ENCODE data around the gene LHFPL5. TPM values are rescaled to one million over a fixed set of nuclear protein-coding genes. Genes with fewer than 3 reads are reported as not detected.

LHFPL5 gene
- total and polyA plus RNA-seq, 2 of the 13 experiments (the other 11 are each of a cell fraction or from before 2014, with no cell fraction given): 0.03 TPM; not detected in 1

DNA sequence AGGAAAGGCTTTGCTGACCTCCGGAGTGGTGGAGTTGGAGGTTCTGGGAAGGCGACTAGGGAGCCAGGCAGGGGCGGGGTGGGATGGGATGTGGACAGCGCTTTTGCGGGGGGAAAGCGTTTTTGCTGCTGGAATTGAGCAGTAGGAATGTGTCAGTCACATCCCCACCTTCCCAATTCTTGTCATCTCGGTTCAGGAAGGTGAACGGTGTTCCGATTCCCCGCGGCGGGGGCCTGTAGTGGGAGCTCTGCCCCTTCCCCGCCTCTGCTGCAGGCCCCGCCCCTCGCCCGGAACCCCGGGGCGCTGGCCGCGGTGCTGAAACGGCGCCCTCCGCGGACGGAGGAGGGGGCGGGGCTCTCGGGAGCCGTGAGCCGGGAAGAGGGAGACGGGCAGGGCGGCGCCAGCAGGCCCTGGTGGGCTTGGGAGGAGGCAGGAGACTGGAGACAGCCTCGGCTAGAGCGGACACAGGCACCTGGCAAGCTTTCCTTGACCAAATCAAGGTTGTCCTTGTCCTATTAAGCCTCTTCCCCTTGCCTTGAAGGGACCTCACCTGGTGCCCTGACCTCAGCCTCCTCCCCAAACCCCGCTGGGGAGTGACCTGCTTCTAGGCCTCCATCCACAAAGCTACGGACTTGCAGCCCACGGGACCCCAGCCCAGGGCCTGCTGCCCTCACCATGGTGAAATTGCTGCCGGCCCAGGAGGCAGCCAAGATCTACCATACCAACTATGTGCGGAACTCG, at the start of gene LHFPL5 (continued):
- TF ChIP-seq SCMH1 (CRISPR knock-in tag; IDR thresholded peaks at IDR 0.05; ENCODE audit: borderline replicate concordance) (no peak), PAWR (CRISPR knock-in tag; IDR thresholded peaks at IDR 0.05; ENCODE audit: borderline replicate concordance) (no peak), SYNCRIP (IDR thresholded peaks at IDR 0.05; ENCODE audit: insufficient read depth, low read depth, low read length) (no peak), ARNTL (CRISPR knock-in tag; IDR thresholded peaks at IDR 0.05) (peak; percentile 88), MTA1 (CRISPR knock-in tag; IDR thresholded peaks at IDR 0.05; ENCODE audit: borderline replicate concordance) (peak; percentile 65; the same call in 1 of the 2 replicates), GPN1 (CRISPR knock-in tag; IDR thresholded peaks at IDR 0.05; ENCODE audit: borderline replicate concordance) (peak; percentile 96), NFE2L1 (CRISPR knock-in tag; IDR thresholded peaks at IDR 0.05; ENCODE audit: borderline replicate concordance) (no peak), DNMT1 (CRISPR knock-in tag; IDR thresholded peaks at IDR 0.05) (peak; percentile 97), ZSCAN9 (CRISPR knock-in tag; IDR thresholded peaks at IDR 0.05; ENCODE audit: borderline replicate concordance) (peak; percentile 100), AKAP8 (CRISPR knock-in tag; IDR thresholded peaks at IDR 0.05) (peak; percentile 95), REXO4 (CRISPR knock-in tag; IDR thresholded peaks at IDR 0.05; ENCODE audit: borderline replicate concordance) (no peak), ZNF17 (CRISPR knock-in tag; IDR thresholded peaks at IDR 0.05) (peak; percentile 95), ZNF839 (CRISPR knock-in tag; IDR thresholded peaks at IDR 0.05; ENCODE audit: borderline replicate concordance) (0 out of 2 replicates have a peak, but pooled peaks have one; percentile 58)
- TF ChIP-seq, protein P1, sequence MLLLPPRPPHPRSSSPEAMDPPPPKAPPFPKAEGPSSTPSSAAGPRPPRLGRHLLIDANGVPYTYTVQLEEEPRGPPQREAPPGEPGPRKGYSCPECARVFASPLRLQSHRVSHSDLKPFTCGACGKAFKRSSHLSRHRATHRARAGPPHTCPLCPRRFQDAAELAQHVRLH (CRISPR knock-in tag; IDR thresholded peaks at IDR 0.05; ENCODE audit: borderline replicate concordance, low read depth): peak; percentile 100
- TF ChIP-seq, protein P2, sequence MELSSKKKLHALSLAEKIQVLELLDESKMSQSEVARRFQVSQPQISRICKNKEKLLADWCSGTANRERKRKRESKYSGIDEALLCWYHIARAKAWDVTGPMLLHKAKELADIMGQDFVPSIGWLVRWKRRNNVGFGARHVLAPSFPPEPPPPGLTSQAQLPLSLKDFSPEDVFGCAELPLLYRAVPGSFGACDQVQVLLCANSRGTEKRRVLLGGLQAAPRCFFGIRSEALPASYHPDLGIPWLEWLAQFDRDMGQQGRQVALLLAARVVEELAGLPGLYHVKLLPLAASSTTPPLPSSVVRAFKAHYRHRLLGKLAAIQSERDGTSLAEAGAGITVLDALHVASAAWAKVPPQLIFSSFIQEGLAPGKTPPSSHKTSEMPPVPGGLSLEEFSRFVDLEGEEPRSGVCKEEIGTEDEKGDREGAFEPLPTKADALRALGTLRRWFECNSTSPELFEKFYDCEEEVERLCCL (CRISPR knock-in tag; IDR thresholded peaks at IDR 0.05; ENCODE audit: borderline replicate concordance): peak; percentile 98
- TF ChIP-seq, protein P3, sequence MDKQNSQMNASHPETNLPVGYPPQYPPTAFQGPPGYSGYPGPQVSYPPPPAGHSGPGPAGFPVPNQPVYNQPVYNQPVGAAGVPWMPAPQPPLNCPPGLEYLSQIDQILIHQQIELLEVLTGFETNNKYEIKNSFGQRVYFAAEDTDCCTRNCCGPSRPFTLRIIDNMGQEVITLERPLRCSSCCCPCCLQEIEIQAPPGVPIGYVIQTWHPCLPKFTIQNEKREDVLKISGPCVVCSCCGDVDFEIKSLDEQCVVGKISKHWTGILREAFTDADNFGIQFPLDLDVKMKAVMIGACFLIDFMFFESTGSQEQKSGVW (CRISPR knock-in tag; IDR thresholded peaks at IDR 0.05; ENCODE audit: borderline replicate concordance): peak; percentile 94; the same call in 1 of the 2 replicates
- TF ChIP-seq, protein P4, sequence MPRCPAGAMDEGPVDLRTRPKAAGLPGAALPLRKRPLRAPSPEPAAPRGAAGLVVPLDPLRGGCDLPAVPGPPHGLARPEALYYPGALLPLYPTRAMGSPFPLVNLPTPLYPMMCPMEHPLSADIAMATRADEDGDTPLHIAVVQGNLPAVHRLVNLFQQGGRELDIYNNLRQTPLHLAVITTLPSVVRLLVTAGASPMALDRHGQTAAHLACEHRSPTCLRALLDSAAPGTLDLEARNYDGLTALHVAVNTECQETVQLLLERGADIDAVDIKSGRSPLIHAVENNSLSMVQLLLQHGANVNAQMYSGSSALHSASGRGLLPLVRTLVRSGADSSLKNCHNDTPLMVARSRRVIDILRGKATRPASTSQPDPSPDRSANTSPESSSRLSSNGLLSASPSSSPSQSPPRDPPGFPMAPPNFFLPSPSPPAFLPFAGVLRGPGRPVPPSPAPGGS (CRISPR knock-in tag; IDR thresholded peaks at IDR 0.05): peak; percentile 99
- TF ChIP-seq, protein P5, sequence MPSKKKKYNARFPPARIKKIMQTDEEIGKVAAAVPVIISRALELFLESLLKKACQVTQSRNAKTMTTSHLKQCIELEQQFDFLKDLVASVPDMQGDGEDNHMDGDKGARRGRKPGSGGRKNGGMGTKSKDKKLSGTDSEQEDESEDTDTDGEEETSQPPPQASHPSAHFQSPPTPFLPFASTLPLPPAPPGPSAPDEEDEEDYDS (CRISPR knock-in tag; IDR thresholded peaks at IDR 0.05): peak; percentile 82
- TF ChIP-seq, protein P6, sequence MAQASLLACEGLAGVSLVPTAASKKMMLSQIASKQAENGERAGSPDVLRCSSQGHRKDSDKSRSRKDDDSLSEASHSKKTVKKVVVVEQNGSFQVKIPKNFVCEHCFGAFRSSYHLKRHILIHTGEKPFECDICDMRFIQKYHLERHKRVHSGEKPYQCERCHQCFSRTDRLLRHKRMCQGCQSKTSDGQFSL (CRISPR knock-in tag; IDR thresholded peaks at IDR 0.05): peak; percentile 64; the same call in 1 of the 2 replicates
- TF ChIP-seq, protein P7, sequence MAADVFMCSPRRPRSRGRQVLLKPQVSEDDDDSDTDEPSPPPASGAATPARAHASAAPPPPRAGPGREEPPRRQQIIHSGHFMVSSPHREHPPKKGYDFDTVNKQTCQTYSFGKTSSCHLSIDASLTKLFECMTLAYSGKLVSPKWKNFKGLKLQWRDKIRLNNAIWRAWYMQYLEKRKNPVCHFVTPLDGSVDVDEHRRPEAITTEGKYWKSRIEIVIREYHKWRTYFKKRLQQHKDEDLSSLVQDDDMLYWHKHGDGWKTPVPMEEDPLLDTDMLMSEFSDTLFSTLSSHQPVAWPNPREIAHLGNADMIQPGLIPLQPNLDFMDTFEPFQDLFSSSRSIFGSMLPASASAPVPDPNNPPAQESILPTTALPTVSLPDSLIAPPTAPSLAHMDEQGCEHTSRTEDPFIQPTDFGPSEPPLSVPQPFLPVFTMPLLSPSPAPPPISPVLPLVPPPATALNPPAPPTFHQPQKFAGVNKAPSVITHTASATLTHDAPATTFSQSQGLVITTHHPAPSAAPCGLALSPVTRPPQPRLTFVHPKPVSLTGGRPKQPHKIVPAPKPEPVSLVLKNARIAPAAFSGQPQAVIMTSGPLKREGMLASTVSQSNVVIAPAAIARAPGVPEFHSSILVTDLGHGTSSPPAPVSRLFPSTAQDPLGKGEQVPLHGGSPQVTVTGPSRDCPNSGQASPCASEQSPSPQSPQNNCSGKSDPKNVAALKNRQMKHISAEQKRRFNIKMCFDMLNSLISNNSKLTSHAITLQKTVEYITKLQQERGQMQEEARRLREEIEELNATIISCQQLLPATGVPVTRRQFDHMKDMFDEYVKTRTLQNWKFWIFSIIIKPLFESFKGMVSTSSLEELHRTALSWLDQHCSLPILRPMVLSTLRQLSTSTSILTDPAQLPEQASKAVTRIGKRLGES (CRISPR knock-in tag; IDR thresholded peaks at IDR 0.05; ENCODE audit: borderline replicate concordance): peak; percentile 97
